Left lung (tissue), 10 donors: ENCODE results near the gene LTBP1. TPM values are rescaled to one million over a fixed set of nuclear protein-coding genes. Genes with fewer than 3 reads are reported as not detected.
A peak's percentile ranks its signal among the peaks of the same experiment; 100 is the strongest.

Source experiments
- ATAC-seq: fragments of 200-7000 bp; cut with Tn5 transposase; one replicate; pipeline ENCODE4 v1.9.1; 2020; ENCODE audit warnings: moderate library complexity
- DNase-seq, 4 donors: peaks; one replicate each; pipeline ENCODE4 v3.0.0-alpha.2; 2013 to 2020
- H3K27ac ChIP-seq, 2 donors: fragments of 200-600 bp; sonication (generic) in 1 of 2; one replicate each; pipeline versions ENCODE4 v1.5.0 to v1.8.0; 2020 to 2021
- H3K27me3 ChIP-seq, 2 donors: fragments of 200-600 bp; sonication (generic) in 1 of 2; one replicate each; pipeline versions ENCODE4 v1.5.0 to v1.8.0; 2020 to 2021
- H3K36me3 ChIP-seq, 2 donors: fragments of 200-600 bp; sonication (generic) in 1 of 2; one replicate each; pipeline versions ENCODE4 v1.5.0 to v1.8.0; 2020 to 2021
- H3K4me1 ChIP-seq, 2 donors: fragments of 200-600 bp; one replicate each; pipeline ENCODE4 v1.8.0; 2021
- H3K4me3 ChIP-seq, 2 donors: fragments of 200-600 bp; sonication (generic) in 1 of 2; one replicate each; pipeline versions ENCODE4 v1.5.0 to v1.8.0; 2020 to 2021; ENCODE audit warnings: mild to moderate bottlenecking in 1 of 2
- H3K9me3 ChIP-seq, 2 donors: fragments of 200-600 bp; sonication (generic) in 1 of 2; one replicate each; pipeline versions ENCODE4 v1.5.0 to v1.8.0; 2020 to 2021
- intact Hi-C, 2 donors: fragments of 100-400 bp; cut with DNase I; formaldehyde crosslinking; loops; one replicate each; pipeline versions ENCODE4 v1.11.2 to v1.14.2; 2022
- polyA plus RNA-seq, 6 donors: library from polyadenylated mRNA; unstranded; fragments of 120-200 nt; gene quantifications; one replicate each; pipeline ENCODE4 v1.2.1, GENCODE V29; 2013; ENCODE audit not compliant: insufficient read length in 6 of 6
- total RNA-seq, 2 donors: library from RNA; stranded (reverse); fragmentation: NEBNext Ultra II Directional; extraction: Animal tissue kit (Norgen Biotek cat#: 25700); gene quantifications; one replicate each; pipeline ENCODE4 v1.2.1, GENCODE V29; 2021
- TF ChIP-seq, protein P1 (sequence below), 2 donors: fragments of 200-600 bp; sonication (generic) in 1 of 2; IDR thresholded peaks; one replicate each; pipeline versions ENCODE4 v1.5.0 to v1.8.0; 2021; ENCODE audit warnings: antibody characterized with exemption in 2 of 2
- donor health status: DM: no; HTN: yes; CAD: no.
- donor health status: DM: no; HTN: no; CAD: no.

The LTBP1 gene
- total and polyA plus RNA-seq, 8 donors: 35.4 to 81.2 (median 50.9) TPM

DNA sequence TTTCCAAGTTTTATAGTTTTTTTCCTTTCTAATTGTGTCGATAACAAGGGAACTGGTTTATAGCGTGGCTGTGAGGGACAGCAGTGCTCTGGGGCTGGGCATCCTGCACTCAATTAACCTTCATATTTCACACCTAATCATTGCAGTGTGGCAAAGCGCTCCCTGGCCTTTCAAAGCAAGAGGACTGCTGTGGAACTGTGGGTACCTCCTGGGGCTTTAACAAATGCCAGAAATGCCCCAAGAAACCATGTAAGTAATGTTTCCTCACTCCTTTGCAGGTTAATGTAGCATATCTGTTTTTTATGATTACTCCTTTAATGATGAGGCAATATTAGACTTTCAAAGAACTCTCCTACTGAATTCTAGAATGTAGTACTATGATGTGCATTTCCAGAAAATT, 270.7 kb downstream of the LTBP1 start:
- TF ChIP-seq, protein P1, sequence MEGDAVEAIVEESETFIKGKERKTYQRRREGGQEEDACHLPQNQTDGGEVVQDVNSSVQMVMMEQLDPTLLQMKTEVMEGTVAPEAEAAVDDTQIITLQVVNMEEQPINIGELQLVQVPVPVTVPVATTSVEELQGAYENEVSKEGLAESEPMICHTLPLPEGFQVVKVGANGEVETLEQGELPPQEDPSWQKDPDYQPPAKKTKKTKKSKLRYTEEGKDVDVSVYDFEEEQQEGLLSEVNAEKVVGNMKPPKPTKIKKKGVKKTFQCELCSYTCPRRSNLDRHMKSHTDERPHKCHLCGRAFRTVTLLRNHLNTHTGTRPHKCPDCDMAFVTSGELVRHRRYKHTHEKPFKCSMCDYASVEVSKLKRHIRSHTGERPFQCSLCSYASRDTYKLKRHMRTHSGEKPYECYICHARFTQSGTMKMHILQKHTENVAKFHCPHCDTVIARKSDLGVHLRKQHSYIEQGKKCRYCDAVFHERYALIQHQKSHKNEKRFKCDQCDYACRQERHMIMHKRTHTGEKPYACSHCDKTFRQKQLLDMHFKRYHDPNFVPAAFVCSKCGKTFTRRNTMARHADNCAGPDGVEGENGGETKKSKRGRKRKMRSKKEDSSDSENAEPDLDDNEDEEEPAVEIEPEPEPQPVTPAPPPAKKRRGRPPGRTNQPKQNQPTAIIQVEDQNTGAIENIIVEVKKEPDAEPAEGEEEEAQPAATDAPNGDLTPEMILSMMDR (IDR thresholded peaks at IDR 0.05): no peak
- ATAC-seq (no peak), DNase-seq (no peak)
- intact Hi-C loops: loop anchor here in 1 of 2 donors (10.0 kb wide), 1 partner anchor 53 kb away; no protein-coding TSS in a partner anchor
- H3K9me3 ChIP-seq: no peaks in the 10 kb centered on the region
- no peaks in the 10 kb centered on the region for H3K36me3 ChIP-seq
- H3K27me3 ChIP-seq: no peaks in the 10 kb centered on the region
- H3K4me1 ChIP-seq: peaks cover 0 to 4% of the 10 kb centered on the region in 2 donors
- H3K4me3 ChIP-seq: no peak overlapping the region
- H3K27ac ChIP-seq: no peak overlapping the region

DNA sequence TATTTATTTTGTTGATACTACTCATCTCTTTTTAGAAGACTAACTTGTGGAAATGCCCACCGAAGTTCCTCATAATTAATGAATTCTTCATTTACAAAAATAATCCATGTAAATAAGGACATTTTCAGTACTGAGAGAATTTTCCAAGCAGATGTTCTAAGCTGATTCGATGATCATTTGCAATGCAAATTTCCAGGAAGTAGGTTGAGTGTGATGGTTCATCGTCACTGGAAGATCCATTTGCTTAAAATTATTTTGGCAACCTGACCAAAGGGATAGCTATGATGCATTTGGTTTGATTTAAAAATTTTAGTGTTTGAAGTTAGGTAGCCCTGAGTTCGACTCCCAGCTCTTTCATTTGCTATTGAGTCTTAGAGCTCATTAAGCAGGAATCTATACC, 272.4 kb downstream of the LTBP1 start:
- Histone ChIP-seq H3K27ac (no peak overlapping the region), H3K27me3 (no peaks in the 10 kb centered on the region), H3K4me1 (peaks cover 0 to 4% of the 10 kb centered on the region in 2 donors), H3K36me3 (no peaks in the 10 kb centered on the region), H3K4me3 (no peak overlapping the region), H3K9me3 (no peaks in the 10 kb centered on the region)
- intact Hi-C loops: loop anchor here in 1 of 2 donors (10.0 kb wide), 1 partner anchor 54 kb away; no protein-coding TSS in a partner anchor
- TF ChIP-seq, protein P1 (IDR thresholded peaks at IDR 0.05): no peak
- DNase-seq (no peak), ATAC-seq (no peak)

DNA sequence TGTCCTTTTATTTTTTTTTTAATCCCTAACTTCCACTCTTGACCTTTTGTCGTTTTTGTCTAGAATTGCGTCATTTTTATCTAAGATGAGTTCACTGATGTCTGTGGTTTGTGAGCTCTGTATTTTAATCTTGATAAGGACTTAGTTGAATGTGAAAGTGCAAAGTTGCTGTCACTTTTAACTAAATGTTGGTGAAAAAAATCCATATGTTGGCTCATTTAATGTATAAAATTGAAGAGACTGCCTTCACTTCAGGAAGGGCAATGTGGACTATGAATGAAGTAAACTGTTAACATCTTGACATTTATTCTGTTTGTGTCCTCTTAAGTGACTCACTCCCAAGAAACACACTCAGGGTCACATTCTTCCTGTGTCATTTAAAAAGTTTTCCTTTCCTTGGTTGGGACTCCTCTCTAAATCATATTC, 273.1 kb downstream of the LTBP1 start:
- ATAC-seq (peak; percentile 34), DNase-seq (no peak)
- Histone ChIP-seq H3K4me3 (no peak overlapping the region), H3K4me1 (peaks cover 0 to 4% of the 10 kb centered on the region in 2 donors), H3K27me3 (no peaks in the 10 kb centered on the region), H3K36me3 (no peaks in the 10 kb centered on the region), H3K27ac (no peak overlapping the region), H3K9me3 (no peaks in the 10 kb centered on the region)
- intact Hi-C loops: loop anchor here in 1 of 2 donors (10.0 kb wide), 1 partner anchor 55 kb away; no protein-coding TSS in a partner anchor
- TF ChIP-seq, protein P1 (IDR thresholded peaks at IDR 0.05): no peak

DNA sequence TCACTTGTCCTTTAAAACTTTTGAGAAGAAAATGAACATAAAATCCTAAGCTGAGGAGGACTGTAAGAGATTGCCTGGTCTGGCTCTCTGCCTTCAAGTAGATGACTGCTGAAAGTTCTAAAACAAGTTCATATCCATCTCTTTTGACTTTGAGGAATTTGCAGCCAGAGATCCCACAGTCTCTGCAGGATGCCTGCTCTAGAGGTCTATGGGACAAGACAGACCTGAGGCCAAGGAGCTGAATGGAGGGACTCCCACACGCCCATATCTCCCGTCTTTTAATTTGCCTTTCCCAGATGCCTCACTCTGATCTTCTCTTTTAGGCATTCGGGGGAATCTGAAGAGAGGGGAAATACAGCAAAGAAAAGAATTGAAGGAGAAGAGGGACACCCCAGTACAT, 273.8 kb downstream of the LTBP1 start:
- peaks cover 0 to 4% of the 10 kb centered on the region in 2 donors for H3K4me1 ChIP-seq
- H3K27me3 ChIP-seq: no peaks in the 10 kb centered on the region
- intact Hi-C loops: no loop called here
- DNase-seq (no peak), ATAC-seq (no peak)
- H3K36me3 ChIP-seq: no peaks in the 10 kb centered on the region
- no peaks in the 10 kb centered on the region for H3K9me3 ChIP-seq
- TF ChIP-seq, protein P1 (IDR thresholded peaks at IDR 0.05): no peak
- no peak overlapping the region for H3K27ac ChIP-seq
- no peak overlapping the region for H3K4me3 ChIP-seq

DNA sequence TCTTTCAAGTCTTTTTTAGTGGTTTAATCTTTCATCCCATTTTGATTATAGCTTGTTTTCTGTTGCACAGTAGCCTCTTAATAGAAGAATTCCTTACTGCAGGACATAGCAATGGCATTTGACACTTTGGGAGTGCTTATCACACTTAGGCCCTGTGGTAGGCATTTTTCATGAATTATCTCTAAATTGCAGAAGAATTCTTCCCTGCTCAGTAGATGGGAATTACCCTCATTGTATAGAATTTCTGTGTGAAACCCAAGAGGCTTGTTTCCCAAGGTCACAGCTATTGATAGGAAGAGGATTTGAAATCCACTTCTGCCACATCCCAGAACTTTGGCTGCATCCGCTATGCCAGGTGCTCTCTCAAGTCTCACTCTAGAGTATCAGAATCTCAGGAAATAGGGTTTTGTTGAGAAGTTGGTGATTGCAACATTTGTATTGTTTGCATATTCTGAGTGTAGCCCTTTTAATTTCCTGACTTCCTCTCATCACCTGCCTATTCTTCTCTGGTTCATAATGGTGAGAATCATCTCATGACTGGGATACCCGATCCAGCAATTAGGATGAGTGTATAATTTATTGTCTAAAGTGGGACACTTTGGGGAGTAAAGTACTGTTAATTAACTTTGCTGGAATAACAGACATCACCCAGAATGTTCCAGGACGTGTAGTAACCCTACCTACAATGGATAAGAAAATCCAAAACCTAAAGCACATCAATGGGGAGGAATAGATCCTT, 274.5 kb downstream of the LTBP1 start:
- no peaks in the 10 kb centered on the region for H3K9me3 ChIP-seq
- H3K4me1 ChIP-seq: peaks cover 0 to 4% of the 10 kb centered on the region in 2 donors
- no peak for ATAC-seq
- intact Hi-C loops: no loop called here
- H3K36me3 ChIP-seq: no peaks in the 10 kb centered on the region
- TF ChIP-seq, protein P1 (IDR thresholded peaks at IDR 0.05): no peak
- no peak for DNase-seq
- no peak overlapping the region for H3K4me3 ChIP-seq
- H3K27ac ChIP-seq: no peak overlapping the region
- no peaks in the 10 kb centered on the region for H3K27me3 ChIP-seq
